ENCODE results near the gene AKNA. TPM values are rescaled to one million over a fixed set of nuclear protein-coding genes. Genes with fewer than 3 reads are reported as not detected.

The AKNA gene
- total RNA-seq, 1 donor from 2014 or later = 16.0 TPM

GRCh38 chr9:114375386-114376175, 12.2 kb downstream of the AKNA start:
- Histone ChIP-seq H4K20me1 (ENCODE audit: insufficient read depth, low read length) (peaks cover 9% of the 10 kb centered on the region), H3K9ac (ENCODE audit: low read length) (no peak overlapping the region), H3K27me3 (ENCODE audit: insufficient read depth, low read length) (no peaks in the 10 kb centered on the region), H3K4me3 (ENCODE audit: insufficient read depth, low read depth, low read length) (no peak overlapping the region), H3K36me3 (ENCODE audit: insufficient read depth, low read length) (peaks cover 5% of the 10 kb centered on the region), H2AFZ (ENCODE audit: low read depth, low read length) (no peak overlapping the region), H3K4me2 (ENCODE audit: low read length) (no peak overlapping the region), H3K9me3 (ENCODE audit: insufficient read depth, low read depth, low read length) (no peaks in the 10 kb centered on the region), H3K79me2 (ENCODE audit: insufficient read depth, low read length) (no peaks in the 10 kb centered on the region), H3K27ac (ENCODE audit: low read depth, low read length) (no peak overlapping the region), H3K4me1 (ENCODE audit: insufficient read depth, low read length) (peaks cover 4% of the 10 kb centered on the region)
- H3K4me1 Mint-ChIP-seq (ENCODE audit: low read depth, unreplicated experiment) = peaks cover 4% of the 10 kb centered on the region
- no peak overlapping the region for H3K4me3 Mint-ChIP-seq (ENCODE audit: unreplicated experiment)
- H3K36me3 Mint-ChIP-seq (ENCODE audit: low read depth, unreplicated experiment) = peaks cover 31% of the 10 kb centered on the region
- H3K27ac Mint-ChIP-seq (ENCODE audit: unreplicated experiment) = no peak overlapping the region
- H3K27me3 Mint-ChIP-seq (ENCODE audit: low read depth, unreplicated experiment) = no peaks in the 10 kb centered on the region
- TF ChIP-seq CTCF (IDR thresholded peaks at IDR 0.05; ENCODE audit: insufficient read depth, low read depth, low read length) = no peak
- no peak for TF ChIP-seq EZH2 (IDR thresholded peaks at IDR 0.05; ENCODE audit: insufficient read depth, low read length)
- DNase-seq (ENCODE audit: low read depth) = no peak
- H3K9me3 Mint-ChIP-seq (ENCODE audit: unreplicated experiment) = peaks cover 1% of the 10 kb centered on the region
- no peak for FAIRE-seq

- no peaks in the 10 kb centered on the region for H3K27me3 ChIP-seq (ENCODE audit: insufficient read depth, low read length)
- Mint-ChIP-seq H3K4me1 (ENCODE audit: low read depth, unreplicated experiment) (peaks cover 4% of the 10 kb centered on the region), H3K27me3 (ENCODE audit: low read depth, unreplicated experiment) (no peaks in the 10 kb centered on the region), H3K27ac (ENCODE audit: unreplicated experiment) (no peak overlapping the region), H3K4me3 (ENCODE audit: unreplicated experiment) (no peak overlapping the region), H3K9me3 (ENCODE audit: unreplicated experiment) (peaks cover 1% of the 10 kb centered on the region), H3K36me3 (ENCODE audit: low read depth, unreplicated experiment) (peaks cover 27% of the 10 kb centered on the region)
- no peak overlapping the region for H3K27ac ChIP-seq (ENCODE audit: low read depth, low read length)
- FAIRE-seq (peak; percentile 5), DNase-seq (ENCODE audit: low read depth) (no peak)
- no peak overlapping the region for H3K4me2 ChIP-seq (ENCODE audit: low read length)
- no peak for TF ChIP-seq CTCF (IDR thresholded peaks at IDR 0.05; ENCODE audit: insufficient read depth, low read depth, low read length)
- no peak for TF ChIP-seq EZH2 (IDR thresholded peaks at IDR 0.05; ENCODE audit: insufficient read depth, low read length)
- H3K36me3 ChIP-seq (ENCODE audit: insufficient read depth, low read length) = no peaks in the 10 kb centered on the region
- H3K4me1 ChIP-seq (ENCODE audit: insufficient read depth, low read length) = peaks cover 4% of the 10 kb centered on the region
- no peaks in the 10 kb centered on the region for H3K9me3 ChIP-seq (ENCODE audit: insufficient read depth, low read depth, low read length)
- no peak overlapping the region for H3K4me3 ChIP-seq (ENCODE audit: insufficient read depth, low read depth, low read length)
- H4K20me1 ChIP-seq (ENCODE audit: insufficient read depth, low read length) = peaks cover 9% of the 10 kb centered on the region
- H3K9ac ChIP-seq (ENCODE audit: low read length) = no peak overlapping the region
- H2AFZ ChIP-seq (ENCODE audit: low read depth, low read length) = no peak overlapping the region
- no peaks in the 10 kb centered on the region for H3K79me2 ChIP-seq (ENCODE audit: insufficient read depth, low read length)
Measured at GRCh38 chr9:114374936-114375335, 12.8 kb downstream of the AKNA start.
